Fibroblast of skin of left biceps (primary cell): ENCODE measurements around the gene NDUFS7.

Experiments
- DNase-seq, 2 experiments: peaks; one replicate each; pipeline ENCODE4 v3.0.0-alpha.2; 2013; ENCODE audit warnings: low read depth in 2 of 2

NDUFS7 gene

GRCh38 chr19:1400281-1401137 lies 16.8 kb downstream of the NDUFS7 start:
- no peak for DNase-seq

DNA sequence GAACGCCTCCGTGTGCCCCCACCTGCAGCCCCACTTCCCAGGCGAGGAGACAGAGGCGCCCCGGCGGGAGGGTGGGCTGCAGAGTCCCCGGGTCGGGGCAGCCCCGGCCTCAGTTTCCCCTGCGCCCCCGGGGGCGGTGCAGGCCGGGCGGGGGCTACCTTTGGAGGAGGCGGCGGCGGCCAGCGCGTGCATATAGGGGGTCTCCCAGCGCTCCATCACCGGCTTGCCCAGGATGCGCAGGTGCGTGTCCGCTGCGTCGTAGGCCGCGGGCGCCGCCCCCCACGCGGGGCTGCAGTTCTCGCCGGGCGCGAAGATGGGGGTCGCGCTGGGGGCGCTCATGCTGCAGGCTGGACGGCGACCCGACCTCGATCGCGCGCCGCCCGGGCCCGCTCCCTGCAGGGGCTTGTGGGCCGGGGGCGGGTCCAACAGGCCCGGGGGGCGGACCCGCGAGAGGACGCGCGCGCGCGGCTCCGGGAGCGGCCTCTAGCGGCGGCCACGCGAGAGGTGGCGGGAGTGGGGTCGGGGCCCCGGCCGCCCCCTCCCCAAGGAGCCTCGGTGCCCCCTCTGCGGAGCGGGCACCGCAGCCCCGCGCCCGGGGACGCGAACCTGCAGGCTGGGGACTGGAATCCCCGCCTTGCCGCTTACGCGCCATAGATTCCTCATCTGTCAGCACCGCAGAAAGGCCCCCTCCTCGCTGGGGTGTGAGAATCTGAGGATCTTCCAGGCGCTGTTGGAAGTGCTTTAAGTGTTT lies 17.6 kb downstream of the NDUFS7 start, which contains the start of gene GAMT:
TSS of gene GAMT (minus strand) at position 405 of the 751 bp plus-strand sequence. CDS start at position 339, 66 bp downstream.
- DNase-seq, result no peak

DNA sequence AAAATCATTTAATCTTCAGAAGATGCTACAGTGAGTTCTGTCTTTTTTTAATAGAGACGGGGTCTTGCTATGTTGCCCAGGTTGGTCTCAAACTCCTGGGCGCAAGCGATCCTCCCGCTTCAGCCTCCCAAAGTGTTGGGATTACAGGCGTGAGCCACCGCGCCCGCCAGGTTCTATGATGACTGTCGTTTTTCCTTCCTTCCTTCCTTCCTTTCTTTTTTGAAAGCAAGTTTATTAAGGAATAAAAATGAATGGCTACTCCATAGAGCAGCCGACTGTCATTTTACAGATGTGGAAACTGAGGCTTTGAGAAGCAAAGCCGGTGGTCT lies 18.1 kb downstream of the NDUFS7 start:
- no peak for DNase-seq

GRCh38 chr19:1402411-1403070 lies 18.8 kb downstream of the NDUFS7 start:
- DNase-seq, result no peak

DNA sequence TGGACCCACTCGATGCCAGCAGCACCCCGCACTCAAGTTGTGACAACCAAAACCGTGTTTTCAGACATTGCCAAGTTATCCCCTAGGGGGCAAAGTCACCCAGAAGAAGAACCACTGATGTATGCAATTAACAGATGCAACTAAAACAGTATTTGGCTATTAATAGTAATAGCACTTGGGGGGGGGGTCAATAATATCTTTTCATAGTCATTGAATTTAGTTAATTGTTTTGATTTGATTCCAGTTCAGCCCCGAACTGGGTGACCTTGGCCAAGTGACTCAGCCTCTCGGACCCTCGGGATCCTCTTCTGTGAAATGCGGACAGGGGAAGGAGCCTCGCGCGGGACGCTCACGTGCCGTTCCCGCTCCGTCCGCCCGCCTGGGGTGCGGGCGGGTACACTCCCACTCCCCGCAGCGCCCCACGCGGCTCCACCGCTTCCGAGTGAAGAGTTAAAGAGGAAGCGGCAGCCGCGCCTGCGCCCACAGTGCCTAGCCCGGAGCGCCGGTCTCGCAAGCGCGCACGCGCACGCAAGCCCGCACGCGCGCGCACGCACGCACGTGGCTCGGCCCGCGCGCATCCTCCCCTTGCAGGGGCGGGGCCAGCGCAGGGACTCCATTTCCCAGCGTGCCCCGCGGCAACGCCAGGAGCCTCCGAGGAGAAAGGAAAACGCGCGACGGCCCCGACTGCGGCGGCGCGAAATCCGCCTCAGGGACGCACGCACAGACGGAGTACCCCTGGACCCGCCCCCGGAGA lies 23.2 kb downstream of the NDUFS7 start:
- DNase-seq, result peak; percentile 97 to 98

- DNase-seq, result no peak
Observed at GRCh38 chr19:1407528-1408299, 24.0 kb downstream of the NDUFS7 start, which contains the start of gene DAZAP1. TSS of gene DAZAP1 (plus strand) at chr19:1407586. CDS start at chr19:1407774, 188 bp downstream.

DNA sequence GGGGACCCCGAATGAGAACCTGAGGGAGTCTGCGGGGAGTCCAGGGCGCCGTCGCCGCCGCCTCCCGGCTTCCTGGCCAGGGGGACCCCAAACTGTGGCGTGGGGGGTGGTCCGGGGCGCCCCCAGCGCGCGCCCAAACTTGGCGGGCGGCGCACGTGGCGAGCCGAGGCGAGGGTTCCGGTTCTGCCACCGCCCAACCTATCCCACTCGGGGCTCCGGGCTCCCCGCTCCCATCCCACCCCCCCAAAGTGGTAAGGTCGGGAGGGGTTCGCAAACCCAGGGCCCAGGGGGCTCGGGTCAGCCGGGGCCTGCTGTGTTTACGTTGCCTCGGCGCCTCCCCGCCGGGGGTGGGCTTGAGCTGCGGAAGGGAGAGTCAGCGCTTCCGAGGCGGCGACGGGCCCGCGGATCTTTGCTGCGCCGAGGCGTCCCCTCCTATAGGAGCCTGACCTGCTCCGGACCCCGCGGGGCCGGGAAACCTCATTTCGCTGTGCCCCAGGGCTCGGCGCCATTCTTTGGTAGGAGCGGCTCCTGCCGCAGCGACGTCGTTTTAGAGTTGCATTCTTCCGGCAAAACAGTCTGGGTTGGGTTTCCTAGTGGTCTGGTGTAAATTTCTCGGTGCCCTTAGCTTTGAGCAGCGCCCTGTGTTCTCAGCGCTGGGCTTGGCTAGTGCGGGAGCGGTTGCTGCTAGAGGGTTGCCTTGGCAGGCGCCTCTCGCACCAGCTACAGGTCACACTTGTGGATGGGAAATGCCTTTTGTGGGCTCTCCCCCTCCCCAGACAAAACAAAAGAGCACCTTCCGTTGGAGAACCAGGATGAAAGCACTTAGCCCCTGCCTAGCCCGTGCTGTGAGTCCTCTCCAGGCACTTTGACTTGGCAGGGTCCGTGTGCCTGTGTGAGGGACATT lies 24.8 kb downstream of the NDUFS7 start:
- no peak for DNase-seq

- no peak for DNase-seq
Observed at GRCh38 chr19:1409204-1410005, 25.7 kb downstream of the NDUFS7 start.

DNA sequence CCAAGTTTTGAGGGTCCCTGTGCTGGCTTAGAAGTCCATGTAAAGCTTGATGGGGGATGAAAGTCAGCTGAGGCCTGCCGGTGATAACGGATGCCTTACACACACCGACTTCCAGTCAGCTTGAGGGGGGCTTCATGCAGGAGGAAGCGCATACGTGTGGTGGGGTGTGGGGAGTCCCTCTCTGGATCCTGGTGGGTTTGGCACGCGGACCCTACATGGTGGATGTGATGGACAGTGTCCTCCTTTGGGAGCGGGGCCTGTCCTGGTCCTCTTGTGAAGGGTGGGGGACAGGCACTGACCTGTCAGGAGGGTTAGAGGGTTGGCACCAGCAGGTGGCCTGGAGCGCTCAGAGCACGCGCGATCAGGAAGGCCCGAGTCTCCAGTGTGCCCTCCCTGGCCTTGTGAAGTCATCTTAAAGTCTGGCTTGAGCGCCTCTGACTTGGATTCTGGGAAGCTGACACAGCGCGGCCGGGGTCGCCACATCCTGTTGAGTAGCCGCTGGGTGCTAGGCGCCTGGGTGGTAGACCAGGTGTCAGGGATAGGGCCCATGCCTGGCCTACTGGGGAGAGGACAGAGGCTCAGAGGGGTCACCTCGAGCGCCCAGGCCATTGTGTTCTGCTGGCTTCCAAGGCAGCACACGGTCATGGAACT lies 26.6 kb downstream of the NDUFS7 start:
- DNase-seq, result no peak

DNA sequence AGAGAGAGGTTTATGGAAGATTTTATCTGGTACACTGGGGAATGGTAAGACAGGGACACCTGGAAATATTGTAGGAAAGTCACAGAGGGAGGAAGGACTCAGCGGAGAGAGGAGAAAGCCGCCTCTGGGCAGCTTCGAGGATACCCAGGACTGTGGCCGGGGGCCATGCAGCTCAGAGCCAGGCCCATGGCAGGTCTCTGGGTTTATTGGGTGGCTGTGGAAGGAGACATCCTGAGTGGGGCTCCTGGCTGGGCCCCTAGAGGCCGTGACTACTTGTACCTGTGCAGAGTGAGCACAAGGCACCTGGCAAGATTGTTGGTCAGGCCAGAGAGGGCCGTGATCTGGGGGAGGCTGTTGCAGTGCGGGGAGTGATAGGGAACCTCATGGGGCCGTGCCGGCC lies 27.1 kb downstream of the NDUFS7 start:
- DNase-seq, result no peak

DNA sequence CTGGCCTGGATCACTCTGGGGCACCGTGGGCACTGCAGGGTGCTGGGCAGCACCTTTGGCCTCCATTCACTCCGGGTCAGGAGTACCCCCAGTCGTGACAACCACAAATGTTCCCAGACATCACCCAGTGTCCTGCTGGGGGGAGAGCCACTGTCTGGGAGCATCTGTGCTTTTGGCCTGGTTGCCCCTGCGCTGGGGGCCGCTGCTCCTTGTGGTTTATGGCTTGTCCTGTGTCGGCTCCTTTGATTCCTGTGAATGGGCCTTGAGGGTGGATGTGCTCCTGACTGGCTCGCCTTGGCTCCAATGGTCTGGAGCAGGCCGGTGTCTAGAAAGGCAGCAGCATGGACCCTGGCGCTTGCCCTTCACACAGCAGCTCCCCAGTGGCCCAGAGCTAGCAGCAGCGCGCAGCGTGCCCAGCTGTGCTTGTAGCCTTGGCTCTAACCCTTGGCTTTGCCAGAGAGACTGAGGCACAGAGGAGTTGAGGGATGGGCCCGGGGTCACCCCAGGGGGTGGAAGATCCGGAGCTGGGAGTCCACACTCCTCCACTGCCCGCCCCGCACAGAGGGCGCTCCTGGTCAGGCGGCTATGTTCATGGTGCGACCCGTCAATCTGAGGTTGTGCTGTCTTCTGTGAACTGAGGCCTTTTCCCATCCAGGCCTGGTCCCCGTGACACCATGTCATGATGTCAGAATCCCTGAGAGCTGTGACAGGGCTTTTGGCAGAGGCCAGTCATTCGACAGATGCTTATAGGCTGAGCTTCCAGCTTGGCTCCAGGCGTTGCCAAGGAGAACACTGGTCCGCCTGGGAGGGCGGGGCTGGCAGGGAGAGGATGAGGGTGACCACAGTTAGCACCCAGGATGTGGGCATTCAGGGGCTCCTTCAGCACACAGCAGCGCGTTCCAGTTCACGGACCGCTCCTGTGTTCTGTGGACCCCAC lies 27.8 kb downstream of the NDUFS7 start:
- no peak for DNase-seq

- no peak for DNase-seq
Observed at GRCh38 chr19:1412323-1412923, 28.7 kb downstream of the NDUFS7 start.

DNA sequence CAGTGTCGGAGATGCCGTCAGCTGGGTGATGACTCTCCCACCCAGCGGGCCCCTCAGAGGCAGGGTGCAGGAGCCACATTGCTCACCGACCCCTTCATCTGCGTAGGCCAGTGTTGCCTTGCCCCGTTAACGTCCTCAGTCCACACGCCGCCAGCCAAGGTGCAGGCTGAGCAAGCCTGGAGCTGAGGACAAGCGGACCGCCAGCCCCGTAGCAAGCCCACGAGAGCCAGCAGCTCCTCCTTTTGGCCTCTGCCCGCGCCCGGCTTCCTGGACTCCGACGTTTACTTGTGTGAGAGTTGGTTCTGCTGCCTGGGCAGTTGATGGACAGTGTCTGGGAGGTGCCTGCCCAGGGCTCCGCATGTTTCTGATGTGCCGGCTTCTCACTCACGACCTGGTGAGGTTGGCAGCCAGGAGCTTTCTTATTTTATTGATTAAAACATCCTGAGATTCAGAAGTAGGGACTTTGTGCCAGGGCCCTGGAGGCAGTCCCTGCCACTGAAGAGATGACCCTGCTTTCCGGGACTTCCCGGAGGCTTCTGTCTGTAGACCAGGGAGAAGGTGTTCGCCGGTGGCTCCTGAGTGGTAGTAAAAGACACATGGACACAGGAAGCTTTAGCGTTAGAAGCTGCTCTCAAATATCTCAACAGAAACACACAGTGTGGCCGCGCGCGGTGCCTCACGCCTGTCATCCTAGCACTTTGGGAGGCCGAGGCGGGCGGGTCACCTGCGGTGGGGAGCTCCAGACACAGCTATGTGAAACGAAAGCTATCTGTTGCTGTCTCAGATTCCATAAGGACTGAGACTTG lies 29.5 kb downstream of the NDUFS7 start:
- DNase-seq, result no peak

DNA sequence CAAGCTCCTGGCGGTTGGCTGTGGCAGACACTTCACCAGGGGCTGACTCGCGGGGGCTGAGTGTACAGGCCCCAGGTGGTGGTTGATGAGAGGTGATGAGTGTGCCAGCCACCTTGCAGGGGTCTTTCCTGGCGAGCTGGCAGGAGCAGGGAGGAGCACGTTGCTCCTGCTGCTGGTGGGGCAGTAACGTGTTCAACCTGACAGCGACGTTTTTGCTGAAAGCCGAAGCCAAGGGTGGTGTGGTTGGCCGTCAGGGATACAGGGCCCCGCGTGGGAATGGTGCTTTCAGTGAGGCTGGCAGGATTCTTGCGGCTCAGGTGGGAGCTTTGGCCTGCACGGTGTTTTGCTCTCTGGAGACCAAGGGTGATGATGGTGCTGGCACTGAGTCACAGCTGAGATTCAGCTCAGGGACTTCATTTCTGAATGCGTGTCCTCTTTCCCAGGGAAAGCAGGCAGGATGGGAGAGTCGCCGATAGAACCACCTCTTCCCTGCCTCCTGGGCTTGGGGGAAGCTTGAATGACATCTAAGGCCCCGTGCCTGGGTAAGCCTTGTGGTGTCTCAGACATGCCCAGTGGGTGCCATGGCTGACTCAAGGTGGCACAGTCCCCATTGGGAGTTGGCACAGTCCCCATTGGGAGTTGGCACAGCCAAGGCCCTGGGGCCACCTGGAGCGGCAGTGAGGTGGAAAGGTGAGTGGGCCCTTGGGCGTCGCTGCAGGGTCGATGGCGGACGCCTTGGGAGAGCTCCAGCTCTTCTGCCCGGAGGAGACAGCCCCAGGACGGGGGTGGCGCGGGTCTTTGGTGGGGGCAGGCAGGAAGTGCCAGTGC lies 32.5 kb downstream of the NDUFS7 start:
- DNase-seq, result no peak

GRCh38 chr19:1417145-1417544 lies 33.4 kb downstream of the NDUFS7 start:
- DNase-seq, result no peak
